ENCODE data around the gene LZTR1.

The LZTR1 gene

DNA sequence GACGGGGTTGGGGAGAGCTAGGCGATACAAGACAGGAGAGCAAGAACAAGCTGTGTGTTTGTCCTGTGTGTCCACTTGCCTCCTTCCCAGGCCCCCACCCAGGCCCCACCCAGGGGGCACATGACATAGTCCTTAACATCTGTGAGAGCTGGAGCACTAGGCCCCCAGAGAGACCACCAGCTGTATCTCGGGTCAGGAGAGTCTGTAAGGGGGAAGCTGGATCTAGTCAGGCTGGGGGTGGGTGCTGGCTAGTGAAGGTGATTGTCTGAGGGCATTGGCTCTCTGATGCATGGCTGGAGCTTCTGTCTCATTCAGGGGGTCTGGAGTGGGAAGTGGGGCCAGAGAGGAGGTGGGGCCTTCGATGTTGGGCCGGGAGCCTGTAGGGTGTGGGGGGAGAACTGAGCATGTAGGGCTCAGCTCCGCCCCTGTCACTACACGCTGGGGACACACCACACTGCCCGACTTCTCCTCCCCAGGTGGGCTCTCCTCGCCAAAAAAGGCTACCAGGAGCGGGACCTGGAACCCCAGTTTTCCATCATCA lies 33.4 kb downstream of the LZTR1 start:
- no peak for DNase-seq (ENCODE audit: low read depth in 2 of 2)

DNA sequence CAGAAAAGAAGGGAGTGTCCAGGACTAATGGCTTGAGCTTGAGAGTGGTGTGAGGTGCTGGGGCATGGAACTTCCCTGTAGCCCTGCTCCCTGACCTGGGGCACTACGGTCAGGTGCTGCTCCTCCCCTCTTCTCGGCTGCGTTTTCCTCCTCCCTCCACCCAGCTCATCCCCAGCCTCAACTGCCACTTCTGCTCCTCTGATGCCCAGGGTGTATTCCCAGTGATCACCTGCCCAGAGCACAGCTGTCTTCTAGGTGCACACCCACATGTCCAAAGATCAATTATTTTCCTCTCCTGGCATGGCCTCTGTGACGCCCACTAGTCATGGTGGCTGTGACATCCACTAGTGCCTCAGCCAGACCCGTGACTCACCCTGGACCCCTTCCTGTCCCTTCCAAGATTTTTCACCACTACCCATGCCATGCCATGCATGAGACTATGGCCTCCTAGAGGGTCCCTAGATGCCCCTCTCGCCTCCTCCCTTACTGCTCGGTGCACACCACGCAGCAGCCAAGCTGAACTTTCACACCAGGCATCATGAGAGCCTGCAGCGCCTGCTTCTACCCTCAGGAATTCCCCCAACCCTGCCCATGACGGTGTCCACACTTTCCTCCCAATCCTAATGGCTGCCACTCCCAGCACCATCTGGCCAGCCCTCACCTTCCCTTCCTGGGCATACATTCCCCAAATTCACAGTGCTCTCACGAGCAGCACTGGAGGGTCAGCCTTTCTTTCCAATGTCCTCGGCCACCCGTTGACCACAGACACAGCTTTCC lies 34.7 kb downstream of the LZTR1 start:
- no peak for DNase-seq (ENCODE audit: low read depth in 2 of 2)

DNA sequence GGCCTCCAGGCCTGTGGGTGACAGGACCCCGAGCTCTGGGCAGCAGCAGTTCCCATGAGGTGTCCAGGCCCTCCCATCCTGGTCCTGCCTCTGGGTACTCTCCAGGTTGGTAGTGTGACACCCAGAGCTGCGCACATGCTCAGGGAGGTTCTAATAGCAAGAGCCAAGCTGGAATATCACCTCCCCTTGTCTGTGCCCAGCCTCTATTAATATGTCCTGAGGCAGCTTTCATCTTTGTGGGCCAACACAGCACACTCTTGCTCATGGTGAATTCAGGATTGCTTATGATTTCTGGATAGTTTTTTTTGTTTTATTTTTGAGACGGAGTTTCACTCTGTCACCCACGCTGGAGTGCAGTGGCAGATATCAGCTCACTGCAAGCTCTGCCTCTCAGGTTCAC lies 36.2 kb downstream of the LZTR1 start:
- no peak for DNase-seq (ENCODE audit: low read depth in 2 of 2)

DNA sequence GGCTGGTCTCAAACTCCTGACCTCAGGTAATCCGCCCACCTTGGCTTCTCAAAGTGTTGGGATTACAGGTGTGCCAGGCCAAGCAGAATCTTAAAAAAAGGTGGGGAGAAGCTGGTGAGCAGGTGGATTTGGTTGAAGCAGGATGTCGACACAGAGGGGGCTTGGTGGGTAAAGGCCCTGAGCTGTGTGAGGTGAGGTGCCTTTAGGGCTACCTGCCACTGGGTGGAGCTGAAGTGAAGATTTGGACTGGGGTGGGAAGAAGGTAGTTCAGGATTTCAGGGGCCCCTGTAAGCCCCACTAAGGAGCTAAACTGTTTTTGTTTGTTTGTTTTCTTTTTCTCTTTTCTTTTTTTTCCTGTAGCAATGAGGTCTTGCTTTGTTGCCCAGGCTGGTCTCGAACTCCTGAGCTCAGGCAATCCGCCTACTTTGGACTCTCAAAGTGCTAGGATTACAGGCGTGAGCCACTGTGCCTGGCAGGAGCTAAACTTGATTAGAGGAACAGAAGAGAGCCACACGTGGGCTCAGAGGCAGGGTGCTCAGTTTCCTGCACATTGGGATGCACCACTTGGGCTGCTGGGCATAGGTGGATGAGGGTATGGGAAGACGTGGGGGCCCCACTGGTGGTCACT lies 38.8 kb downstream of the LZTR1 start:
- no peak for DNase-seq (ENCODE audit: low read depth in 2 of 2)

DNA sequence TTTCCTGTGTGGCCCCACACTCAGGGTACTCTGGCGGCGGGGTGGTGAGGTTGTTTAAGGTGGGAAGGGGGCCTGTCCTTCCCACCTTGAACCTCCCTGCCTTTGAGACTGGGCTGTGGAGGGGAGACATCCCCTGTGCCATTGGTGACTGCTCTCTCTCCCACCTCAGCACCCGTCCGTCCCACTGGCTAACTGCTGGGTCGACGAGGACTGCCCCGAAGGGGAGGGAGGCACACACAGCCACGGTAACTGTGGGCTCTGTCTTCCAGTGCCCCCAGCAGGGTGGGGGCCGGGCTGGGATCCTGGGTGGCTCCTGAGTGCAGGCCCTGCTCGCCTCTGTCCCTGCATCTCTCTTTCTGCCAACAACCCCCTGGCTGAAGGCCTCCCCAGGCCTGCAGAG lies 40.4 kb downstream of the LZTR1 start:
- no peak for DNase-seq (ENCODE audit: low read depth in 2 of 2)

DNA sequence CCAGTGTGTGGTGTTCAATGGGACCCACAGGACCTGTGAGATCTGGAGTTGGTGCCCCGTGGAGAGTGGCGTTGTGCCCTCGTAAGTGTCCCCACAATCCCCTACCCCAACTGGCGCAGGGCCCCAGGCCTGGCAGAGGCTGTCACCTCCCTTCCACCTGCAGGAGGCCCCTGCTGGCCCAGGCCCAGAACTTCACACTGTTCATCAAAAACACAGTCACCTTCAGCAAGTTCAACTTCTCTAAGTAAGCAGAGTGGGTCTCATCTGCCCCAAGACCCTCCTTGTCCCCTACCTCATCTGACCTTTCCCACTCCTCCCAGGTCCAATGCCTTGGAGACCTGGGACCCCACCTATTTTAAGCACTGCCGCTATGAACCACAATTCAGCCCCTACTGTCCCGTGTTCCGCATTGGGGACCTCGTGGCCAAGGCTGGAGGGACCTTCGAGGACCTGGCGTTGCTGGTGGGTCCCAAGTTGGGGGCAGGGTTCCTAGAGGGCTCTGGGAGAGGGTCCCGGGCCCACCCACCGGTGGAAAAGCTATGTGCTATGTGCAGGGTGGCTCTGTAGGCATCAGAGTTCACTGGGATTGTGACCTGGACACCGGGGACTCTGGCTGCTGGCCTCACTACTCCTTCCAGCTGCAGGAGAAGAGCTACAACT lies 41.0 kb downstream of the LZTR1 start:
- no peak for DNase-seq (ENCODE audit: low read depth in 2 of 2)

DNA sequence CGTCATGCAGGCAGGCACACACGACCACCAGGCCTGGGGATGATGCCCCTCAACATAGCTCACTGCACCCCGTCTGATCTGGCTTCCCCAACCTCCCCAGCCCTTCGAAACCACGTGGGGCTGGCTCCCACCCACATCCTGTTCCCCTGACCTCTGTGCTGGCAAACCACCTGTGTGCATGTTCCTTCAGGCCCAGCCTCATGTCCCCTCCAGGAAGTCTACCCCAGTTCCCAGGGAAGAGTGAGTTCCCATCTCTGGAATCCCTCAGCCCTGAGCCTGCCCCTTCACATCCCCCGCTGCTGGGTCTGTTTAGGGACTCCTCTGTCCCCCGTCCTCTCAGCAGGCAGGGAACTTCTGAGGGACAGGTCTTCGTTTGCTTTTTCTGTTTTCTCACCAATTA lies 43.2 kb downstream of the LZTR1 start:
- DNase-seq (ENCODE audit: low read depth in 2 of 2), result no peak

DNA sequence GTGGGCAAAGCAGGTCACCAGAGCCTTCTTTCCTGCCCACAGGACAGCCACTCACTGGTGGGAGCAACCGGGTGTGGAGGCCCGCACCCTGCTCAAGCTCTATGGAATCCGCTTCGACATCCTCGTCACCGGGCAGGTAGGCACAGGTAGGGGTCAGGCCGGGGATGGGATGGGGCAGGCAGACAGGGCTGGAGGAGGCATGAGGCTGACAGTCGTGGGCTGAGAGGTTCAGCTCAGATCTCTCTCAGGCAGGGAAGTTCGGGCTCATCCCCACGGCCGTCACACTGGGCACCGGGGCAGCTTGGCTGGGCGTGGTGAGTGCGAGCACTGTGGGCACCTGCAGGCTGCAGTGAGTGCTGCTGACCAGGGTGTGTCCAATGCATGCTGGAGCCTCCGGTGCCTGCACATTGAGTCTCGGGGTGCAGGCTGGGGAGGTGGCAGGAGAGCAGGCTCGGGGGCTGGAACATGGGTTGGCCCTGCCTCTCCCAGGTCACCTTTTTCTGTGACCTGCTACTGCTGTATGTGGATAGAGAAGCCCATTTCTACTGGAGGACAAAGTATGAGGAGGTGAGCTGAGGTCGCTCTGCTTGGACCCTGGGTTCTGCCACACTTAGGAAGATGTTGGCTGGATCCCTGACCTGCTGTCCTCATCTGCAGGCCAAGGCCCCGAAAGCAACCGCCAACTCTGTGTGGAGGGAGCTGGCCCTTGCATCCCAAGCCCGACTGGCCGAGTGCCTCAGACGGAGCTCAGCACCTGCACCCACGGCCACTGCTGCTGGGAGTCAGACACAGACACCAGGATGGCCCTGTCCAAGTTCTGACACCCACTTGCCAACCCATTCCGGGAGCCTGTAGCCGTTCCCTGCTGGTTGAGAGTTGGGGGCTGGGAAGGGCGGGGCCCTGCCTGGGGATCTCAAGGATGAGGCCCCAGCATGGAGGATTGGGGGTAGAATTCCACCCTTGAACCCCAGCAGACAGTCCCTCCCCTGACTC lies 44.0 kb downstream of the LZTR1 start:
- no peak for DNase-seq (ENCODE audit: low read depth in 2 of 2)

DNA sequence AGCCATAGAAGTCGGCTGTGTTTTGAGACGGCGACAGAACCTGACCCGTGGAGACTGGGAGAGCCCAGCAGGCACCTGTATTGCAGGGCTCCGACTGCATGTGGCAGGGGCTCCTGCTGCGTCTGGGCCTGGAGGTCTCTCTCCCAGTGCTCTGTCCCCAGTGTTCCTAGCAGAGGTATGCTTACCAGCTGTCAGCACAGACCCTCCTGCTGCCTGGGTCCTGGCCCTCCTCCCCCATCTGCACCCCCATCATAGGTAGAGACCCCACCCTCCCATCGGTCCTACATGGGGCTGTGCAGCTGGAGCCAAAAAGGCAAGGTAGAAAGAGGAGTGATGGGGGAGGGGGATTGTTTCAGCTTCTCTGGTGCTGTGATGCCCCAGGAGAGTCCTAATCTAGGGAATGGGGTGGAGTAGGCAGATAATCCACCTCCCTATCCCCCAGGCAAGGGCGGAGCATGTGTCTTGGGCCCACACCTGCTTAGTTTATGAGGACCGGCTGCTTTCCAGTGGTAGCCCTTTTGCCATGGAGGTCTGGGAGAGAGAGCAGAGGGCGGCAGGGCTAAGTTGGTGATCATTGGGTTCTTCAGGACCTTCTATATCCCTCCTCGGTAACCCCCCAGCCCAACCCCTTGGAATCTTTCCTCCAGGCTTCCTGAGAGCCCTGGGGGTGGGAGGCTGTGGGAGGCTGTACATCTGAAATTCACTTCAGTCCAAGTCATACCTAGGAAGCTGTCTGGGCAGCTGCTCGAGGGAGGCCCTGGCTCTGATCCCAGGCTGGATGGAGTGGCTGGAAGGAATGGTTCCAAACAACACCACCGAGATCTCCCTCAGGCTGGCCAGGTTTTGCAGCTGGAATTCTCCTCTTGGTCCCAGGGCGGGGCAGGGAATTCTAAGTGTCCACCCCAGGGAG lies 44.9 kb downstream of the LZTR1 start:
- DNase-seq (ENCODE audit: low read depth in 2 of 2), result no peak

DNA sequence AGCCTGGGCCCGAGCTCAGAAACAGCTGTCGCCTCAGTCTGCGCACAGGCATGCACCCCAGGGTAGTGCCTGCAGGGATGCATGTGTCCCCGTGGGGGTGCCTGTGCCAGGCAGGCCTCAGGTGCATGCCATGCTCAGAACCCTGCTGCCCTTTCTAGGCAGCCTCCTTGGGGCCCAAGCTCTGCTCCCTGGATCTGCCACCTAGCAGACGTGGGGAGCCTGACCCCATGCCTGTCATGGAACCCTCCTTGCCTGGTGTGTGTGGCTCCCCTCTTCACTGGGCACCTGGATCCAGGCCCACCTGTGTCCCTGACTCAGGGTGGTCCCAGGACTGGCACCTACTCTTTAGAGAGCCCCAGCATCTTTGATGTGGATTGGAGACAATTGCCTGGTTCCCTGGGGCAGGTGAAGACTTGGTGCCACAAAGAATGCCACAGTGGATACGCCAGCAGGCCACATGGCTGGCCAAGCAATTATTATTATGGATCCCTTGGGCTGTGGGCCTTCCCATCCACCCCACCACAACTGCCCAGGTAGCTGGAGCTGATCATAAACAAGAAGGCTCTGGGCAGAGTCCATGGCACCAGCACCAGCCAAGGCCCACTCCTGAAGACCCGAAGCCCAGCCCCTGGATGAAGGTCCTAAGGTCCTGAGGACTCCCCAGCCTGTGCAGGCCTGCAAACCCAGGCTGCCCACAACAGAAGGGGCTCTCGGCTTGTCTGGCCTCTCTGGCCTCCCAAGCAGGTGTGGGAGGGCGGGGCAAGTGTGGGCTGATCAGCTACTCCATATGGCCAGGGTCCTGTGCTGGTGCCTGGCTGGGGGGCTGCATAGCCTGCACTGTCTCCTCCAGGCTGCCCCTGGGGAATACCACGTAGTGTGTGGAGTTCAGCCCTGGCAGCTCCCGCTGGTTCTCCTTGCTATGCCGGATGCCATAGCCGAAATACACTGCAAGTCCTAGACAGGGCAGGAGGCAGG lies 46.5 kb downstream of the LZTR1 start:
- no peak for DNase-seq (ENCODE audit: low read depth in 2 of 2)

DNA sequence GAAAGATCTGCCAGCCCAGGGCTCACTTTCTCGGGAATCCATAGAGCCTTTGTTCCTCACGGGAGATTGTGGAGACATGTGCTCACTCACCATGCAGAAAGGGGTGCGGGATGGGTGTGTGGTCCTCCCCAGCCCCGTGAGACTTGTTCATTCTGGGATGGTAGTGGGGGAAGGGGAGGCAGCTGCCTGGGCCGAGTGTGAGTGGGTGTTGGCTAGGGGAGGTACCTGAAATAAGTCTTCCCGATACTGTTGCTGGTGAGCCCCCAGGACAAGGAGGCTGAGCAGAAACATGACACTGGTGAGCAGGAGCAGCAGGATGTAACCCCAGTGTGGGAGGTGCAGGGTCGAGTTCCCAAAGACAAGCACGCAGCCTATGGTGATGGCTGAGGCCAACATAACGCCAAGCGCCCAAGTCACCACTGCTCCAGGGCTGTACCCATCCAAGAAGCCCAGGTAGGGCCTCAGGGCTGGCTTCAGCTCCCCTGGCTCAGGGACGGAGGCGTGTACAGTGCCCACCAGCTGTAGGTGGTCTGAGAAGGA lies 47.5 kb downstream of the LZTR1 start:
- DNase-seq (ENCODE audit: low read depth in 2 of 2), result no peak

DNA sequence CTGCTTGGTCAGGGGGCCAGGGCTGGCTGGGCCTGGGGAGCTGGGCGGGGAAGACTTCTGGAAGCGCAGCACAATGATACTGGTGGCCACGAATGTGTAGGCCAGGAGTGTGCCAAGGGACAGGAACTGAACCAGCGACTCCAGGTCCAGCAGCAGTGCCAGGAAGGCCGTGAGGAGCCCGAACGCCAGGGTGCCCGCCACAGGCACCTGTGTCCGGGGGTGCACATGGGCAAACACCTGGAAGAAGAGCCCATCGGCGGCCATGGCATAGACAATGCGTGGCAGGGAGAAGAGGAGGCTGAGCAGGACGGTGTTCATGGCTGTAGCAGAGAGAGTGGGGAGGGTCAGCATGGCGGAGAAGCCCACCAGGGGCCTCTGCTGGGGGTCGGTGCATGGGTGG lies 47.9 kb downstream of the LZTR1 start:
- DNase-seq (ENCODE audit: low read depth in 2 of 2), result no peak

DNA sequence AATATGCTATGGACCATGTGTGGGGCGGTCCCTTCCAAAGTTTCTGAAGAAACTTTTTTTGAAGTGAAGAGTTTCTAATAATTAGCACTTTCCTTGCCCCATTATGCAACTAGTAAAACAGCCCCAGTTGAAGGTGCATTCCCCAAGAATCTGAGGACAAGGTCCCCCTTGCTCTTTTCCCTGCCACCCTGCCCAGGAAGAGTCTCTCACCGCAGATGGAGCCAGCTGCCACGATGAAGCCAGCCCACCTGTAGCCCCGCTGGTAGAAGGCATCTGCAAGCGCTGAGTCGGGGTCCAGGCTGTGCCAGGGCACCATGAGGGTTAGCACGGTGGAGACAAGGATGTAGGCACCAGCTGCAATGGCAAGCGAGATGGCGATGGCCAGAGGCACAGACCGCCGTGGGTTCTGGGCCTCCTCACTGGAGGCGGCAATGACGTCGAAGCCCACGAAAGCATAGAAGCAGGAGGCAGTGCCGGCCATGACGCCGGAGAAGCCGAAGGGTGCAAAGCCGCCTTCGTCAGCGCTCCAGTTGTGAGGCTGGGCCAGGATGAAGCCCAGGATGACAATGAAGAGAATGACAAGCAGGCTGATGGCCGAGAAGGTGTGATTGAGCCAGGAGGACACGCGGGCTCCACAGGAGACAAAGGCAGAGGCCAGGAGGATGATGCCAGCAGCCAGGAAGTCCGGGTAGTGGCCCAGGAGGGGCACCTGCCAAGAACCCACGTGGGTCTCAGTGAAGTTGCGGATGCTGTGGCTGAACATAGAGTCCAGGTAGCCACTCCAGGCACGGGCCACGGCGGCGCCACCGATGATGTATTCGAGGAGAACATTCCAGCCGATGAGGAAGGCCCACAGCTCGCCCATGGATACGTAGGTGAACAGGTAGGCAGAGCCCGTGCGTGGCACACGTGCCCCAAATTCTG lies 48.8 kb downstream of the LZTR1 start:
- DNase-seq (ENCODE audit: low read depth in 2 of 2), result no peak

DNA sequence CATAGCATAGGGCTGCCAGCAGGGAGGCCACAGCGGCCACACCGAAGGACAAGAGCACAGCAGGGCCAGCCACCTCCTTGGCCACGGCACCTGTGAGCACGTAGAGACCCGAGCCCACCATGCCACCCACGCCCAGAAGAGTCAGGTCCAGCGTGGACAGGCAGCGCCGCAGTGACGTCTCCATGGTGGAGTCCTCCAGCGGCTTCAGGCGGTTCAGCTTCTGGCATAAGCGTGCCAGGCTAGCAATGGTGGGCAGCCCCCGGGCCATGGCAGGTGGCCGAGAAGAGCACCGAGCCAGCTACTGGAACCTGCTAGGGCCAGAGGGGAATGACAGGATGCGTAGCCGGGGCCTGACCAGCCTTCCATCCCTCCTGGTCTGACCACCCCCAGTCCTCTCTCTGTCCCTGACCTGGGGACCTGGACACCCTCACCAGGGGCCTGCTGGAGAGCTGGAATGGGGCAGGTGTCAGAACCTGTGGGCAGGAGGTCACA lies 49.5 kb downstream of the LZTR1 start:
- no peak for DNase-seq (ENCODE audit: low read depth in 2 of 2)

DNA sequence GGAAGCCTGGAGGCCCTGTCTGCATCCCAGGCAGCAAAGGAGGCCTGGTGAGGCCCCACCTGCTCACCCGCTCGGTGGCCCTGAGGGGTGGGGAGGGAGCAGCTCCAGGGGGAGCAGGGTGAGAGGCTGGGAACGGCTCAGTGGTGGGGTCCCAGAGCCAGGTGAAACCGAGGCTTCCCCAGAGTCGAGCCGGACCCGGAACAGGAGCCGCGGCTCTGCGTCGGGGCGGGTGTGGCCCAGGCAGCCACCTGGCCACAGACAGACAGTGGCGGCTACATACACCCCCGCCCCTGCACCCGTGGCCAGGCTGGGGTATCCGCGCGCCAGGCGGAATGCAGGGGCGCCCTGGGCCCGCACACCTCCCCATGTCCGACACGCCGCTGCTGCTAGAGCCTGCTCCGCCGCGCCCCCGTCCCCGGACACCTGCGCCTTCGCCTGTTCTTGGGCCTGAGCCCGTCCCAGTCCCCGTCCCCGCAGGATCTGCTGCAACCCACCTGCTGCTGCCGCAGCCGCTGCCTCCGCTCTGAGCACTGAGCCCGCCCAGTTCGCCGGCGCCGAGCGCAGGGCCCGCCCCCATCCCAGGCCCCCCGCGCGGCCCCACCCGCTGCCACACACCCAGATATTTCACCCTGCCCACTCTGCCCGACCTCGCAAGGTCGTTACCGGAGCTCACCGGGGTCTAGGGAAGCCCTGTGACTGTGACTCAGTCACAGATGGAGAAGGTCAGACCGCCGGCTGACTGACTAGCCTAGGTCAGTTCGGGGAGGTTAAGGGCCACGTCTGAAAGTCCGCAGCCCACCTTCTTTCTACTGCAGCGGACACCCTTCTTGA lies 50.2 kb downstream of the LZTR1 start, which contains the start of gene SLC7A4:
Gene SLC7A4 (minus strand): TSS at position 525 of the 831 bp plus-strand sequence. CDS start 749 bp downstream, outside the sequence.
- DNase-seq (ENCODE audit: low read depth in 2 of 2), result no peak

DNA sequence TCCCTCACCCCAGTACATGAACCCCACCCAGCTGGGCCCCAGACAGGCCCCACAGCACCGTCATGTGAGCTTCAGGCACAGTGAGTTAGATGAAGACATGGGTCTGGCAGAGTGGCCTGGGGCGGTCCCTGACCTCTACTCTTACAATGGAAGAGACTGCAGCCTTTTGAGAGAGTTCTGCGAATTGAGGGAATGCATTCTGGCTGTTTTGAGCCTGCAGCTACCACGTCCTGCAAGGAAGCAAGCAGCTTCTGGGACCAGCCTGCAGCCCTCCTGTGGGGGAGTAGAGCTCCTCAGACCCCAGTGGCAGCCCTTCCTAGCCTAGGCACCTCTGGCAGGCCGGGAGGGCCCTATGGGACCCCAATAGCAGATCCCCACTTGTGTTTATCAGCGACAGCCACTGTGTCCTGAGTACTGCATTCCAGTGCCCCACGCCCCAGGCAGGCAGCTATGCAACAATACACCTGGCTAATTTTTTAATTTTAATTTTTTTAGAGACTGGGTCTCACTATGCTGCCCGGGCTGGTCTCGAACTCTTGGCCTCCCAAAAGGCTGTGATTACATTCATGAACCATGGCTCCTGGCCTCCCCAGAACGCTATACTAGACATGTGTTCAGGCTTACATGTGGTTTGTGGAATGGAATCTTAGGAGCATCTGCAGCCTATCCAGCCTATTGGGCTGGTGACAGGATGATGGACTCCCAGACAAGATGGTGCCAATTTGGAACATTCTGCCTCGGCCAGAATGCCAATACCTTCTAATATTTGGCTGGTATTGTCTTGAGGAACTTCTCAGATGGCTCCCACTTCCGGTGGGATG lies 51.0 kb downstream of the LZTR1 start:
- no peak for DNase-seq (ENCODE audit: low read depth in 2 of 2)
